Lung (tissue), 12 donors: ENCODE measurements around the gene HCFC1. TPM values are rescaled to one million over a fixed set of nuclear protein-coding genes. Genes with fewer than 3 reads are reported as not detected.
A peak's percentile ranks its signal among the peaks of the same experiment; 100 is the strongest.

Experiments
- ATAC-seq: fragments of 200-7000 bp; cut with Tn5 transposase; one replicate; pipeline ENCODE4 v1.9.1; 2020; ENCODE audit warnings: moderate number of reproducible peaks; ENCODE audit not compliant: insufficient read depth, low FRiP score
- DNase-seq, 3 donors: peaks; one replicate each; pipeline ENCODE4 v3.0.0-alpha.2; 2013 to 2017
- H3K27ac ChIP-seq, 2 donors: one replicate each; pipeline ENCODE4 v1.5.1; 2013; ENCODE audit warnings: mild to moderate bottlenecking in 2 of 2, moderate library complexity in 2 of 2, control low read depth in 1 of 2, inconsistent platforms in 1 of 2, low read depth in 1 of 2, low read length in 1 of 2
- H3K27me3 ChIP-seq, 3 donors: one replicate each; pipeline ENCODE4 v1.5.1; 2013; ENCODE audit warnings: low read length in 2 of 3; ENCODE audit not compliant: control insufficient read depth in 3 of 3, insufficient read depth in 3 of 3
- H3K36me3 ChIP-seq, 4 donors: one replicate each; pipeline ENCODE4 v1.5.1; 2013; ENCODE audit warnings: low read length in 4 of 4, mild to moderate bottlenecking in 1 of 4, moderate library complexity in 1 of 4; ENCODE audit not compliant: control insufficient read depth in 4 of 4, insufficient read depth in 4 of 4
- H3K4me1 ChIP-seq, 5 donors: one replicate each; pipeline ENCODE4 v1.5.1; 2013; ENCODE audit warnings: low read length in 5 of 5, mild to moderate bottlenecking in 2 of 5, moderate library complexity in 1 of 5; ENCODE audit not compliant: control insufficient read depth in 5 of 5, insufficient read depth in 5 of 5
- H3K4me3 ChIP-seq: one replicate; pipeline ENCODE4 v1.5.1; 2013; ENCODE audit warnings: mild to moderate bottlenecking, control low read depth, moderate library complexity
- H3K9ac ChIP-seq, 2 donors: one replicate each; pipeline ENCODE4 v1.5.1; 2013; ENCODE audit warnings: low read length in 2 of 2, control low read depth in 1 of 2; ENCODE audit not compliant: insufficient read depth in 1 of 2
- H3K9me3 ChIP-seq, 4 donors: one replicate each; pipeline ENCODE4 v1.5.1; 2013; ENCODE audit warnings: low read length in 3 of 4, mild to moderate bottlenecking in 1 of 4, moderate library complexity in 1 of 4; ENCODE audit not compliant: control insufficient read depth in 4 of 4, insufficient read depth in 3 of 4
- WGBS, 2 donors: extraction: QIAGEN DNeasy Blood & Tissue Kit; methylation state at CpG; one replicate each; pipeline ENCODE4 v1.1.7; 2013; 5-methylcytosine and 5-hydroxymethylcytosine counted together
- polyA plus RNA-seq, 2 donors: library from polyadenylated mRNA; stranded (reverse); fragments of 200-250 nt; gene quantifications; one replicate each; pipeline ENCODE4 v1.2.1, GENCODE V29; 2013
- total RNA-seq, 2 donors: library from RNA; depleted of rRNA in 1 of 2; stranded (reverse); fragments of >200 nt in 1 of 2; gene quantifications; one replicate each; pipeline ENCODE4 v1.2.1, GENCODE V29; 2014 to 2021
- TF ChIP-seq, protein P1 (sequence below): IDR thresholded peaks from 2 replicates; pipeline ENCODE4 v1.5.1; 2012; ENCODE audit warnings: mild to moderate bottlenecking; ENCODE audit errors: control extremely low read depth, extremely low read depth
- donor health status: control.
- donor health status: control.
- donor health status: Bipolar disorder and iron deficiency.
- donor health status: healthy.
- donor health status: DM: yes; HTN: yes; CAD: no.

The HCFC1 gene
- total and polyA plus RNA-seq, 4 donors: 10.7 to 59.4 (median 24.1) TPM

DNA sequence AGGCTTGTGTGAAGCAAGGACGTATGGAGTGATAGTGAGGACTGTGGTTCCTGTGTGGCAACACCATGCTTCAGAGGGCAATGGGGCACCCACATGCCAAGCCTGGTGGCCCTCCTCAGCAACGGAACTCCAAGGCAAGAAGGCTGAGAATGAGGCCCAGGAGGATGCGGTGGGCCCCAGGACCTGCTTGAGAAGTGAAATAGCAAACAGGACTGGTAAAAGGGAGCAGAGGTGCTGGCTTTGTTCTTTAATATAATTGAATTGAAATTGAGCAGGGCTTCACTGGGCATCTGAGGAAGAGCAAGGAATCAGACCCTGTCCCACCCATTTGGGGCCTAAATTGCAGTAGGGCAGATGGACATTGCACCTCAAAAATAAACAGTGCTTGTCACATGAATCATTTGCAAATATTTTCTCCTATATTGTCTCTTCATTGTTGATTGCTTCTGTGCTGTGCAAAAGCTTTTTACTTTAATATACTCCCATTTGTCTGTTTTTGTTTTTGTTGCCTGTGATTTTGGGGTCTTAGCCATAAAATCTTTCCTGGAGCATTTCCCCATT is 3.2 kb upstream of the HCFC1 start:
- ATAC-seq (no peak), DNase-seq (no peak)
- H3K4me1 ChIP-seq: peaks cover 0 to 15% (median 5%) of the 10 kb centered on the region in 5 donors
- 46 to 69% methylated on average over 2 to 3 of the region's 3 CpGs for WGBS, 2 donors
- H3K9ac ChIP-seq: no peak overlapping the region
- peaks cover 0 to 4% (median 0%) of the 10 kb centered on the region in 4 donors for H3K9me3 ChIP-seq
- TF ChIP-seq, protein P1, sequence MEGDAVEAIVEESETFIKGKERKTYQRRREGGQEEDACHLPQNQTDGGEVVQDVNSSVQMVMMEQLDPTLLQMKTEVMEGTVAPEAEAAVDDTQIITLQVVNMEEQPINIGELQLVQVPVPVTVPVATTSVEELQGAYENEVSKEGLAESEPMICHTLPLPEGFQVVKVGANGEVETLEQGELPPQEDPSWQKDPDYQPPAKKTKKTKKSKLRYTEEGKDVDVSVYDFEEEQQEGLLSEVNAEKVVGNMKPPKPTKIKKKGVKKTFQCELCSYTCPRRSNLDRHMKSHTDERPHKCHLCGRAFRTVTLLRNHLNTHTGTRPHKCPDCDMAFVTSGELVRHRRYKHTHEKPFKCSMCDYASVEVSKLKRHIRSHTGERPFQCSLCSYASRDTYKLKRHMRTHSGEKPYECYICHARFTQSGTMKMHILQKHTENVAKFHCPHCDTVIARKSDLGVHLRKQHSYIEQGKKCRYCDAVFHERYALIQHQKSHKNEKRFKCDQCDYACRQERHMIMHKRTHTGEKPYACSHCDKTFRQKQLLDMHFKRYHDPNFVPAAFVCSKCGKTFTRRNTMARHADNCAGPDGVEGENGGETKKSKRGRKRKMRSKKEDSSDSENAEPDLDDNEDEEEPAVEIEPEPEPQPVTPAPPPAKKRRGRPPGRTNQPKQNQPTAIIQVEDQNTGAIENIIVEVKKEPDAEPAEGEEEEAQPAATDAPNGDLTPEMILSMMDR: no peak
- H3K27me3 ChIP-seq: no peaks in the 10 kb centered on the region
- no peak overlapping the region for H3K4me3 ChIP-seq
- H3K27ac ChIP-seq: peak overlapping the region in 1 of 2 donors; percentile 58
- no peaks in the 10 kb centered on the region for H3K36me3 ChIP-seq

GRCh38 chrX:153974003-153974725 is 2.5 kb upstream of the HCFC1 start:
- Histone ChIP-seq H3K9ac (no peak overlapping the region), H3K4me1 (peaks cover 0 to 21% (median 5%) of the 10 kb centered on the region in 5 donors), H3K36me3 (peaks cover 0 to 5% (median 0%) of the 10 kb centered on the region in 4 donors), H3K4me3 (no peak overlapping the region), H3K9me3 (peaks cover 0 to 4% (median 0%) of the 10 kb centered on the region in 4 donors), H3K27ac (peak overlapping the region; percentile 88 to 98), H3K27me3 (no peaks in the 10 kb centered on the region)
- TF ChIP-seq, protein P1: no peak
- ATAC-seq (no peak), DNase-seq (no peak)
- 52 to 70% methylated on average over 12 to 14 of the region's 14 CpGs for WGBS, 2 donors

- H3K4me3 ChIP-seq: peak overlapping the region; percentile 62
- H3K36me3 ChIP-seq: peaks cover 0 to 6% (median 0%) of the 10 kb centered on the region in 4 donors
- peaks cover 0 to 4% (median 0%) of the 10 kb centered on the region in 4 donors for H3K9me3 ChIP-seq
- peaks cover 0 to 29% (median 5%) of the 10 kb centered on the region in 5 donors for H3K4me1 ChIP-seq
- H3K27ac ChIP-seq: peak overlapping the region; percentile 88 to 98
- DNase-seq (peak in 2 of 3 donors; percentile 20 to 23), ATAC-seq (no peak)
- H3K9ac ChIP-seq: peak overlapping the region; percentile 46 to 91
- TF ChIP-seq, protein P1: no peak
- no peaks in the 10 kb centered on the region for H3K27me3 ChIP-seq
- WGBS, 2 donors: 46 to 47% methylated on average over 20 of the region's 20 CpGs
Observed at GRCh38 chrX:153973127-153974002, 1.7 kb upstream of the HCFC1 start.
